Heart left ventricle (tissue), 16 donors: Measurements from ENCODE around the gene SCG3. TPM values are rescaled to one million over a fixed set of nuclear protein-coding genes. Genes with fewer than 3 reads are reported as not detected.

Experiments used
- ATAC-seq, 4 donors: fragments of 200-7000 bp; cut with Tn5 transposase; one replicate each; pipeline ENCODE4 v1.9.1; 2020 to 2022; ENCODE audit warnings: moderate library complexity in 4 of 4, mild to moderate bottlenecking in 3 of 4, moderate number of reproducible peaks in 1 of 4
- DNase-seq, 5 donors: peaks; one replicate each; pipeline ENCODE4 v3.0.0-alpha.2; 2020
- H3K27ac ChIP-seq, 12 donors: fragments of 200-600 bp; sonication (generic) in 4 of 12; one replicate each; pipeline versions ENCODE4 v1.5.0 to v1.8.0; 2016 to 2022; ENCODE audit warnings: mild to moderate bottlenecking in 2 of 12
- H3K27me3 ChIP-seq, 9 donors: fragments of 200-600 bp; sonication (generic) in 2 of 9; one replicate each; pipeline versions ENCODE4 v1.5.1 to v1.8.0; 2016 to 2022; ENCODE audit warnings: mild to moderate bottlenecking in 3 of 9
- H3K36me3 ChIP-seq, 9 donors: fragments of 200-600 bp; sonication (generic) in 2 of 9; one replicate each; pipeline versions ENCODE4 v1.5.0 to v1.8.0; 2018 to 2022; ENCODE audit warnings: mild to moderate bottlenecking in 2 of 9
- H3K4me1 ChIP-seq, 12 donors: fragments of 200-600 bp; sonication (generic) in 4 of 12; one replicate each; pipeline versions ENCODE4 v1.5.0 to v1.8.0; 2016 to 2022; ENCODE audit warnings: mild to moderate bottlenecking in 3 of 12
- H3K4me3 ChIP-seq, 12 donors: fragments of 200-600 bp; sonication (generic) in 4 of 12; one replicate each; pipeline versions ENCODE4 v1.5.0 to v1.8.0; 2017 to 2022; ENCODE audit warnings: mild to moderate bottlenecking in 9 of 12, moderate library complexity in 4 of 12
- H3K9me3 ChIP-seq, 12 donors: fragments of 200-600 bp; sonication (generic) in 4 of 12; one replicate each; pipeline versions ENCODE4 v1.5.0 to v1.8.0; 2016 to 2022; ENCODE audit warnings: mild to moderate bottlenecking in 1 of 12
- POLR2A ChIP-seq, 2 donors: fragments of 450-650 bp; IDR thresholded peaks; one replicate each; pipeline ENCODE4 v1.6.1; 2017; ENCODE audit warnings: antibody characterized with exemption in 2 of 2, mild to moderate bottlenecking in 2 of 2, moderate library complexity in 2 of 2
- WGBS, 4 donors: extraction: QIAGEN DNeasy Blood & Tissue Kit in 2 of 4; methylation state at CpG; one replicate each; pipeline versions ENCODE4 v1.1.5 to v1.1.7; 2013 to 2018; 5-methylcytosine and 5-hydroxymethylcytosine counted together
- intact Hi-C, 10 donors: fragments of 100-400 bp; cut with DNase I; formaldehyde crosslinking; loops; one replicate each; pipeline versions ENCODE4 v1.11.1 to v1.14.2; 2022
- polyA plus RNA-seq, 2 donors: library from polyadenylated mRNA; stranded (reverse); fragments of 200-250 nt; gene quantifications; one replicate each; pipeline ENCODE4 v1.2.3, GENCODE V29; 2013
- total RNA-seq, 9 donors: library from RNA; depleted of rRNA in 2 of 9; stranded (reverse); fragments of >200 nt in 2 of 9; fragmentation: NEBNext Ultra II Directional in 3 of 9; extraction: Animal tissue kit (Norgen Biotek cat#: 25700) in 3 of 9; gene quantifications; one replicate each; pipeline versions ENCODE4 v1.1.0 to v1.2.4, GENCODE V29; 2016 to 2023
- TF ChIP-seq, protein P1 (sequence below), 12 donors: fragments of 200-600 bp; sonication (generic) in 4 of 12; IDR thresholded peaks; one replicate each; pipeline versions ENCODE4 v1.5.0 to v1.8.0; 2018 to 2022; ENCODE audit warnings: antibody characterized with exemption in 12 of 12, mild to moderate bottlenecking in 5 of 12
- donor health status: ischemic (EF 13 %, LVEDD 7.1; RV severe dilation, severe dysfunction).
- donor health status: healthy with polysubstance abuse.
- donor health status: DM: no; HTN: yes; CAD: no.
- donor health status: DM: no; HTN: no; CAD: no.
- donor health status: ischemic (EF 25% LVEDD 6.9; RV normal size, moderate dysfunction).
- donor health status: ischemic (EF 25% LVEDD 5.7; RV mildly dilated, moderate dysfunction).
- donor health status: healthy.
- donor health status: DM: yes; HTN: yes; CAD: no.
- donor health status: ischemic (EF 35%, LVEDD 5.7; RV mildly dilated, moderate dysfunction).
- donor health status: nonischemic (EF 11% LVEDD 7.7; RV severe dilation, severe dysfunction).
- donor health status: DM: yes; HTN: yes; CAD: no.
- donor health status: PGD.
- donor health status: ischemic (EF 29% LVEDD 5.4; RV normal size, mild dysfunction).
- donor health status: nonischemic (EF 23%, LVEDD 6.1; RV moderate dilation, normal function).

SCG3 gene
- total and polyA plus RNA-seq, 11 donors: 0.04 to 0.11 (median 0.10) TPM; not detected in 8

- DNase-seq: no peak
- TF ChIP-seq POLR2A (IDR thresholded peaks at IDR 0.05): no peak
- TF ChIP-seq, protein P1, sequence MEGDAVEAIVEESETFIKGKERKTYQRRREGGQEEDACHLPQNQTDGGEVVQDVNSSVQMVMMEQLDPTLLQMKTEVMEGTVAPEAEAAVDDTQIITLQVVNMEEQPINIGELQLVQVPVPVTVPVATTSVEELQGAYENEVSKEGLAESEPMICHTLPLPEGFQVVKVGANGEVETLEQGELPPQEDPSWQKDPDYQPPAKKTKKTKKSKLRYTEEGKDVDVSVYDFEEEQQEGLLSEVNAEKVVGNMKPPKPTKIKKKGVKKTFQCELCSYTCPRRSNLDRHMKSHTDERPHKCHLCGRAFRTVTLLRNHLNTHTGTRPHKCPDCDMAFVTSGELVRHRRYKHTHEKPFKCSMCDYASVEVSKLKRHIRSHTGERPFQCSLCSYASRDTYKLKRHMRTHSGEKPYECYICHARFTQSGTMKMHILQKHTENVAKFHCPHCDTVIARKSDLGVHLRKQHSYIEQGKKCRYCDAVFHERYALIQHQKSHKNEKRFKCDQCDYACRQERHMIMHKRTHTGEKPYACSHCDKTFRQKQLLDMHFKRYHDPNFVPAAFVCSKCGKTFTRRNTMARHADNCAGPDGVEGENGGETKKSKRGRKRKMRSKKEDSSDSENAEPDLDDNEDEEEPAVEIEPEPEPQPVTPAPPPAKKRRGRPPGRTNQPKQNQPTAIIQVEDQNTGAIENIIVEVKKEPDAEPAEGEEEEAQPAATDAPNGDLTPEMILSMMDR (IDR thresholded peaks at IDR 0.05): no peak
- H3K27ac ChIP-seq: no peak overlapping the region
- H3K4me3 ChIP-seq: no peak overlapping the region
- no peaks in the 10 kb centered on the region for H3K27me3 ChIP-seq
- H3K9me3 ChIP-seq: no peaks in the 10 kb centered on the region
- H3K36me3 ChIP-seq: peaks cover 0 to 25% (median 8%) of the 10 kb centered on the region in 9 donors
- ATAC-seq: no peak
- peaks cover 0 to 11% (median 0%) of the 10 kb centered on the region in 12 donors for H3K4me1 ChIP-seq
- WGBS, 4 donors: 84 to 89% (median 85%) methylated on average over 7 of the region's 7 CpGs
- intact Hi-C loops: no loop called here
Observed at GRCh38 chr15:51765751-51766150, 84.4 kb downstream of the SCG3 start.

GRCh38 chr15:51766341-51766740 lies 85.0 kb downstream of the SCG3 start:
- Histone ChIP-seq H3K9me3 (no peaks in the 10 kb centered on the region), H3K27ac (no peak overlapping the region), H3K27me3 (no peaks in the 10 kb centered on the region), H3K4me3 (no peak overlapping the region), H3K36me3 (peaks cover 0 to 26% (median 8%) of the 10 kb centered on the region in 9 donors), H3K4me1 (peaks cover 0 to 16% (median 0%) of the 10 kb centered on the region in 12 donors)
- ATAC-seq (no peak), DNase-seq (no peak)
- 94 to 98% (median 95%) methylated on average over 1 of the region's 1 CpG for WGBS, 4 donors
- intact Hi-C loops: no loop called here
- no peak for TF ChIP-seq POLR2A (IDR thresholded peaks at IDR 0.05)
- TF ChIP-seq, protein P1 (IDR thresholded peaks at IDR 0.05): no peak

DNA sequence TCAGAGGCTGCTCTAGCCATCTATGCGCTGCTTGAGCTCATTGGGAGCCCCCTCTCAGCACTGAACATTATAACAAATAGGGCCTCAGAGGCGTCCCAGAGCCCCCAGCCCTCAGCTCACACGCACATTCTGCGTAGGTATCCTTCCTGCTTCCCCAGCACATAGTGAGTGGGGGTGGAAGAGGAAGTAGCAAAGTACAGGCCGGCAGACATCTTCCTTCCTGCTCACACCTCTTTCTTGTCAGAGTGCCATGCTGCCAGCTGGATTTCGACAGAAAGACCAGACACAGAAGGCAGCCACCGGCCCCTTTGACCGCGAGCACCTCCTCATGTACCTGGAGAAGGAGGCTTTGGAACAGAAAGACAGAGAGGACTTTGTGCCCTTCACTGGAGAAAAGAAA lies 86.7 kb downstream of the SCG3 start:
- TF ChIP-seq, protein P1 (IDR thresholded peaks at IDR 0.05): no peak
- TF ChIP-seq POLR2A (IDR thresholded peaks at IDR 0.05): no peak
- Histone ChIP-seq H3K27ac (no peak overlapping the region), H3K27me3 (no peaks in the 10 kb centered on the region), H3K36me3 (peaks cover 0 to 38% (median 15%) of the 10 kb centered on the region in 9 donors), H3K4me1 (peaks cover 0 to 23% (median 0%) of the 10 kb centered on the region in 12 donors), H3K9me3 (no peaks in the 10 kb centered on the region), H3K4me3 (no peak overlapping the region)
- DNase-seq (peak in 1 of 5 donors; percentile 54), ATAC-seq (peak in 2 of 4 donors; percentile 46 to 62)
- 50 to 66% (median 55%) methylated on average over 9 of the region's 9 CpGs for WGBS, 4 donors
- intact Hi-C loops: no loop called here

Other genes starting within 250 kb of the SCG3 start
- 10 to 100 TPM in 2 of 9 donors, 1 to 10 TPM in 7; 4.5 to 33.5 (median 8.1) TPM for gene DMXL2, start 58.7 kb upstream of the SCG3 start, total RNA-seq
- gene DMXL2, start 58.7 kb upstream of the SCG3 start, polyA plus RNA-seq: 1 to 10 TPM; 5.2 to 5.9 TPM
- 1 to 10 TPM; 3.1 to 8.7 (median 5.7) TPM for gene LYSMD2, start 56.2 kb downstream of the SCG3 start, total RNA-seq
- gene LYSMD2, start 56.2 kb downstream of the SCG3 start, polyA plus RNA-seq: 1 to 10 TPM; 5.3 to 5.7 TPM
- 10 to 100 TPM in 1 of 9 donors, 1 to 10 TPM in 8; 1.8 to 10.9 (median 6.4) TPM for gene TMOD2, start 70.1 kb downstream of the SCG3 start, total RNA-seq
- 1 to 10 TPM; 1.3 to 3.0 TPM for gene TMOD2, start 70.1 kb downstream of the SCG3 start, polyA plus RNA-seq
- gene TMOD3, start 148.2 kb downstream of the SCG3 start, total RNA-seq: 10 to 100 TPM; 12.1 to 34.8 (median 21.4) TPM
- gene TMOD3, start 148.2 kb downstream of the SCG3 start, polyA plus RNA-seq: 10 to 100 TPM in 1 of 2 donors, 1 to 10 TPM in 1; 6.3 to 36.5 TPM